ELF-1 (cell line): ENCODE data around the gene SIRT7.
A peak's percentile ranks its signal among the peaks of the same experiment; 100 is the strongest.

Experiments used
- DNase-seq: peaks from one replicate; pipeline ENCODE4 v3.0.0-alpha.2; 2016; ENCODE audit warnings: low read depth, low spot score

Gene SIRT7

DNA sequence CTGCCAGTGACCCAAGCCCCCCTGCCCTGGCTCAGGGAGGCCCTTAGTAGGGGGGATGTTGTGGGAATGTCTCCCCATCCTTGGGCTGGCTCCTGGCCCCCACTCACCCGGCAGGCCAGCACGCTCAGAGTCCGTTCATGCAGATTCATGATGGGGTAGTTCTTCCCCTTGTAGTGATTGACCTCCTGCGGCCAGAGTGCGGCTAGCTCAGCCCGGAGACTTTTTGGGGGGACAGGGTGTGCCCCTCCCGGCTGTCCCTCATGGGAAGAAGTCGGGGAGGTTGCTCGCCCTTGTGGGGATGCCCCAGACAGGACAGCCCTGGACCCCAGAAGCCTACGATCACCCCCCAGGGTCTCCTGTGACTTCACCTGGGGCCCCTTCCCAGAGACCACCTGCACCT, 12.0 kb downstream of the SIRT7 start:
- DNase-seq, result no peak

GRCh38 chr17:81905424-81905875, 12.5 kb downstream of the SIRT7 start:
- DNase-seq, result no peak

GRCh38 chr17:81904600-81905423, 13.2 kb downstream of the SIRT7 start:
- no peak for DNase-seq

- no peak for DNase-seq
These were observed 13.9 kb downstream of the SIRT7 start for GRCh38 chr17:81903896-81904599.

DNA sequence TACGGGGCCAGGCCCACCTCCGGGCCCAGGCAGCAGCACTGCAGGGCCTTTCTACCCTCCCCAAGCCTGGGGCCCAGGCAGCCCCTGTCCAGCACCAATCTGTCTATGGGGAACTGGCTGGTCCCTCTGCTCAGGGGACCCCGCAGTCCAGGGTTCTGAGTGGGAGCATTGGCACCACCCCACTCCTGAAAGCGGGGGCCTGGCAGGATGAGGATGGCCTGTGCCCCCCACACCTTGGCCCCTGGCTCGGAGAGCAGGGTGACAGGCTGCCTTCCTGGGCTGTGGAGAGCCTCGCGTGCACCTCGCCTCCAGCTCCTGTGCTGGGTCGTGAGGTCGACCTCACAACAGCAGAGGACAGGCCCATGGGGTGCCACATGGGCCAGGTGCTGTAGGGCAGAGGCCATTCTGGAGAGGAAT, 14.6 kb downstream of the SIRT7 start:
- DNase-seq, result no peak

DNA sequence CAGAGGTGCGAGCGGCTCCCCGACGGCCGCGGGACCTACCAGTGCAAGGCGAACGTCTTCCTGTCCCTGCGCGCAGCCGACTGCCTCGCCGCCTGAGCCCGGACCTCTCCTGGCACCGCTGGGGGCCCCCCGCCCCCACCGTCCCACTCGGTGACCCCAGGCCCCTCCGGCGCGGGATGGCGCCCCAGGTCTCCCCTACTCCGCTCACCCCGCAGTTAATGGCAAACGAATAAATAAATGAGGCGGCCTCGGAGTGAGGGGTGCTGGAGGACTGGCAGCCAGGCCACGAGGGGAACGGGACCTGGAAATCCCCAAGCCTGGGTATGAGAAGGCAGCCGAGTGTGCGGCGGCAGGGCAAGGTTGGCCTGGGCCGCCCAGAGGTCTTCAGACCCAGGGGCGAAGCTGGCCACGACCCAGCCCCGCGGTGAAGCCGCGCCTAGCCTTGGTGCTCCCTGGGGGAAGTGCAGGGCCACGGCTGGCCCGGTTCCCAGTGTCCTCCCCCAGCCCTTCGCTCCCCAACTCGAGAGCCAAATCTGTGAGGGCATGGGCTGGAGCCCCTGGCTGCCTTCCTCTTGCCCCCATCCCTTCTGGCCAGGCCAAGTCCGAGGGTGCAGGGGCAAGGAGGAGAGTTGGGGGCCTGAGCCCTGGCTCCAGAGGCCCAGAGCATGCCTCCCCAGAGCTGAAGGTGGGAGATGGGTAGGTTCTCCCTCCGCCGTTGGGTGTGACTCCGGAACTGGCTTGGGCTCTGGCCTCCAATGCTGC, 15.1 kb downstream of the SIRT7 start:
- DNase-seq, result no peak

- DNase-seq, result no peak
These were observed 15.8 kb downstream of the SIRT7 start, which contains the start of gene NPB for GRCh38 chr17:81902023-81902652. NPB (plus strand) TSS chr17:81902238; CDS start chr17:81902278, 40 bp downstream.

DNA sequence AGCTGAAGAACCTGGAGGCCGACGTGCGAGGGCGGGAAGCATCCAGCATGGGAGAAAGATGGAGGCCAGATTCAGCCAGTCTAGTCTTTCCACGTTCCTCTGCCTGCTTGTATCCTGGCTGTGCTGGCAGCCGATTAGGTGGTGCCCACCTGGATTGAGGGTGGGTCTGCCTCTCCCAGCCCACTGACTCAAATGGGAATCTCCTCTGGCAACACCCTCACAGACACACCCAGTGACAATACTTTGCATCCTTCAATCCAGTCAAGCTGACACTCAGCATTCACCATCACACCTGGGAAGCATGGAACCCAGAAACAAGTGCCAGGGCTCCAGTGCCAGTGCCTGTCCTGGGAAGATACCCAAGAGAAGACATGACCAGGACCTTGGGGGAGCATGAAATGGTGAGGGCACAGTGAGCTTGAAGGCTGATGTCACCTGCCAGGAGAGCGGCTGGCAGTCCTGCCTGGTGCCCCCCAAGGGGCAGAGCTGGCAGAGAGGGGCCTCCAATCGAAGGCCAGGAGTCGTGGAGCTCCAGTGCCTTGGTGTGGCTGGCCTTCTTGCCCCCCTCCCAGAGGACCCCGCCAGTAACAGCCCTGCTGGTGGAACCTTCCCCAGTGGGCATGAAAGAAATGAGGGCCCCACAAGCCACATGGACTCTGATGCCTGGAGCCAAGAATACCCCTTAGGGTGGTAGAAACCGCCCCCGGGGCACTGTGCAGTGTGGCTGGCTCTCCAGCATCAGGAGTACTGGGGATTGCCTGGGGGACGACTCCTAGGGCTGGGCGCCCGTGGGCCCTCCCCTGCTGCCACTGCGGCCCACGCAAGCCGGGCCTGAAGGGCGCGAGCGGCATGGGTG, 16.6 kb downstream of the SIRT7 start:
- no peak for DNase-seq

DNA sequence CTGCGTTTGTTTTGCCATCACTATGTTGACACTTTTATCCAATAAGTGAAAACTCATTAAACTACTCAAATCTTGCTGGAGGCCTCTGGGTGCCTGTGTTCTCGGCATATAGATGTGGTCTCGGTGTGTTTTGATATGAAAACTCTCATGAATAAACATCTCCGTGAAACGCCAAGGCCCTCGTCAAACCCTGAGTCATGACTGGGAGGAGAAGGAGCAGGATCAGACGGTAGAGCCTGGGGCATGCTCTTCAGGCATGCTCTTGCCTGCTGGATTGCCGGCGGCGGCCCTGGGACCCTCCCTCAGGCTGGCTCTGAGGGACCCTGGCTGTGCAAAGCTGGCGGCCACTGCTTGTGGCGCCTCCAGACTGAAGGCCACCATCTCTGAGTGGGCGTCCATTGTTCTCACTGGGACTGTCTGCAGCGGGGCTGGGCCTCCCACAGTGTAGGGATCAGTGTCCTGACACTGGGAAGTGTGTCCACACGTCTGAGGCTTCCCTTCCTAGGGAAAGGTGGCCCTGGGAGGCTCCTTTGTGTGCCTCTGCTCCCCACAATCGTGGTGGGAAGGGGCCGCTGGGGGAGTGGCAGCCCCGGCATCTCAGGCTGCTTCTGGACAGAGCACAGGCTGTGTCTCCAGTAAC, 17.7 kb downstream of the SIRT7 start:
- peak; percentile 42 for DNase-seq

DNA sequence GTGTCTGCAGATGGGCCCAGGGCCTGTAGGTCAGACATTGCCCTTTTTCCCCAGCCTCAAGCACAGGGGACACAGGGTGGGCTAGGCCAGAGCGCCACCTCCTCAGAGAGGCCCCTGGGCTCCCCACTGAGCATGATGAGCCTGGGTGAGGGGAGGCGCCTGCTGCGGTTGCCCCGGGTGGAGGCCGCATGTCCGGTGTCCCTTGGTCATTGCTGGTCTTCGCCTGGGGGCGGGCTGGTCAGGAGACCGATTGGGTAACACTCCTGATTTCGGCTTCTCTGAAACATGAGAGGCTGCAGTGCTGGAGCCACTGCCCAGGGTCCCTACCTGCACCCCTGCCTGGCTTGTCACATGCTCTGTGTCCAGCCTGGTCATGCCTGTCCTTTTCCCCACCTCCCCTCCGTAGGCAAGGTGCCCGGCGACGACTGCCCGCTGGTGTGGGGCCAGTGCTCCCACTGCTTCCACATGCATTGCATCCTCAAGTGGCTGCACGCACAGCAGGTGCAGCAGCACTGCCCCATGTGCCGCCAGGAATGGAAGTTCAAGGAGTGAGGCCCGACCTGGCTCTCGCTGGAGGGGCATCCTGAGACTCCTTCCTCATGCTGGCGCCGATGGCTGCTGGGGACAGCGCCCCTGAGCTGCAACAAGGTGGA, 18.3 kb downstream of the SIRT7 start:
- DNase-seq, result no peak

GRCh38 chr17:81898885-81899284, 19.1 kb downstream of the SIRT7 start:
- DNase-seq, result no peak

GRCh38 chr17:81898029-81898866, 19.7 kb downstream of the SIRT7 start:
- peak; percentile 69 for DNase-seq

- DNase-seq, result no peak
These were observed 22.6 kb downstream of the SIRT7 start for GRCh38 chr17:81895400-81895799.

GRCh38 chr17:81891303-81891552, 26.7 kb downstream of the SIRT7 start:
- no peak for DNase-seq

- no peak for DNase-seq
These were observed 27.3 kb downstream of the SIRT7 start for GRCh38 chr17:81890447-81891302.

GRCh38 chr17:81889602-81890001, 28.4 kb downstream of the SIRT7 start:
- no peak for DNase-seq

DNA sequence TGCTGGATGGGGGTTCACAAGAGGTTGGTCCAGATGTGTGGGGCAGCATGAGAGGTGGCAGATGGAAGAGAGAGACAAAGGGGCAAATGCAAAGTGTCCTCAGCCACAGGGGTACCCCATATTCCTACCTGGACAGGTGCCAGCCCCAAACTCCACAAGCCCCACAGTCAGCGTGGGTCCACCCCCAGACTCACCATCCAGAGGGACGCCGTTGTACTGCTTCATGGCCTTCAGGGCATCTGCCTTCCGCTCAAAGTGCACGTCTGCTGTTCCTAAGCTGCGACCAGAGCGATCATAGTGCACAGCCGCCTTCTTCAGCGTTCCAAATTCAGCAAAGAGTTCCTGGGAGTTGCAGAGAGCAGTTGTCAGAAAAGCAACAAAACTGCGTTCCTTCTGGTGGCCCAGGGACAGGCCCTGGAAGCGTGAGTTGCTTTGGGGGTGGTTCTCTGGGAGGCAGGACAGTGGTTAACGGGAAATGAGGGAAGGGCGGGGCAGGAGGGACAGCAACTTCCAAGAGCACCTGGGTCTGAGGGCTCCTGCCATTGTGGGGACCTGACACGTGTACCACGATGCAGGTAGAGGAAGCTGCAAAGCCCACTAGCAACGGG, 28.9 kb downstream of the SIRT7 start:
- DNase-seq, result no peak
